Measurements from ENCODE around the gene PLGRKT. TPM values are rescaled to one million over a fixed set of nuclear protein-coding genes. Genes with fewer than 3 reads are reported as not detected.
"Not testable (repeated sequence)": the region's sequence is repeated elsewhere in the genome, so short reads cannot be mapped to it uniquely, and the experiment has no call there.

Gene PLGRKT
- total RNA-seq, 1 experiment from 2014 or later = 15.1 TPM

GRCh38 chr9:5355226-5355625 lies 82.5 kb downstream of the PLGRKT start:
- intact Hi-C loops (cut with micrococcal nuclease; ENCODE audit: unreplicated experiment) = no loop called here
- Mint-ChIP-seq H3K27ac (ENCODE audit: unreplicated experiment) (no peak overlapping the region), H3K36me3 (ENCODE audit: insufficient read depth, unreplicated experiment) (no peaks in the 10 kb centered on the region), H3K4me3 (ENCODE audit: low read depth, unreplicated experiment) (no peak overlapping the region), H3K9me3 (ENCODE audit: low read depth, unreplicated experiment) (no peaks in the 10 kb centered on the region), H3K4me1 (ENCODE audit: low read depth, unreplicated experiment) (no peaks in the 10 kb centered on the region), H3K27me3 (ENCODE audit: unreplicated experiment) (no peaks in the 10 kb centered on the region)
- CTCF ChIA-PET = no interaction called here
- no peak for TF ChIP-seq CTCF (IDR thresholded peaks at IDR 0.05; ENCODE audit: unreplicated experiment)
- DNase-seq = no peak
- no TSS peak for BruUV-seq (replicated peaks)

- no peaks in the 10 kb centered on the region for H3K27me3 Mint-ChIP-seq (ENCODE audit: unreplicated experiment)
- intact Hi-C loops (cut with micrococcal nuclease; ENCODE audit: unreplicated experiment) = no loop called here
- H3K9me3 Mint-ChIP-seq (ENCODE audit: low read depth, unreplicated experiment) = no peaks in the 10 kb centered on the region
- DNase-seq = no peak
- no TSS peak for BruUV-seq (replicated peaks)
- no peaks in the 10 kb centered on the region for H3K36me3 Mint-ChIP-seq (ENCODE audit: insufficient read depth, unreplicated experiment)
- H3K4me1 Mint-ChIP-seq (ENCODE audit: low read depth, unreplicated experiment) = no peaks in the 10 kb centered on the region
- no peak overlapping the region for H3K4me3 Mint-ChIP-seq (ENCODE audit: low read depth, unreplicated experiment)
- TF ChIP-seq CTCF (IDR thresholded peaks at IDR 0.05; ENCODE audit: unreplicated experiment) = no peak
- no peak overlapping the region for H3K27ac Mint-ChIP-seq (ENCODE audit: unreplicated experiment)
- CTCF ChIA-PET = no interaction called here
Observed at GRCh38 chr9:5354184-5354583, 83.5 kb downstream of the PLGRKT start.

- Mint-ChIP-seq H3K4me1 (ENCODE audit: low read depth, unreplicated experiment) (no peaks in the 10 kb centered on the region), H3K27me3 (ENCODE audit: unreplicated experiment) (no peaks in the 10 kb centered on the region), H3K4me3 (ENCODE audit: low read depth, unreplicated experiment) (no peak overlapping the region), H3K36me3 (ENCODE audit: insufficient read depth, unreplicated experiment) (no peaks in the 10 kb centered on the region), H3K9me3 (ENCODE audit: low read depth, unreplicated experiment) (no peaks in the 10 kb centered on the region), H3K27ac (ENCODE audit: unreplicated experiment) (no peak overlapping the region)
- CTCF ChIA-PET = no interaction called here
- TF ChIP-seq CTCF (IDR thresholded peaks at IDR 0.05; ENCODE audit: unreplicated experiment) = no peak
- intact Hi-C loops (cut with micrococcal nuclease; ENCODE audit: unreplicated experiment) = no loop called here
- DNase-seq = no peak
- no TSS peak for BruUV-seq (replicated peaks)
Observed at GRCh38 chr9:5352637-5353248, 85.0 kb downstream of the PLGRKT start.

- H3K4me1 Mint-ChIP-seq (ENCODE audit: low read depth, unreplicated experiment); H3K9me3 Mint-ChIP-seq (ENCODE audit: low read depth, unreplicated experiment); CTCF ChIA-PET; BruUV-seq (replicated peaks); intact Hi-C loops (cut with micrococcal nuclease; ENCODE audit: unreplicated experiment); H3K27ac Mint-ChIP-seq (ENCODE audit: unreplicated experiment); H3K27me3 Mint-ChIP-seq (ENCODE audit: unreplicated experiment); H3K36me3 Mint-ChIP-seq (ENCODE audit: insufficient read depth, unreplicated experiment): not testable (repeated sequence)
- H3K4me3 Mint-ChIP-seq (ENCODE audit: low read depth, unreplicated experiment) = peak within 1 kb of the TSS; percentile 30
- DNase-seq = peak; percentile 2
Observed at GRCh38 chr9:5338992-5339981, 98.4 kb downstream of the PLGRKT start, which contains the start of gene RLN1. Gene RLN1 (minus strand): TSS chr9:5339876. CDS start chr9:5339746, 130 bp downstream.
